Ramos (cell line): ENCODE results near the gene MIOX.
"Not testable (repeated sequence)": the region's sequence is repeated elsewhere in the genome, so short reads cannot be mapped to it uniquely, and the experiment has no call there.

Source experiments
- in situ Hi-C: fragments of 300-500 bp; cut with MboI; formaldehyde crosslinking; loops from one replicate; pipeline ENCODE4 v1.14.3; 2022; ENCODE audit warnings: low sequenced_read_pairs; ENCODE audit not compliant: unreplicated experiment

The MIOX gene

DNA sequence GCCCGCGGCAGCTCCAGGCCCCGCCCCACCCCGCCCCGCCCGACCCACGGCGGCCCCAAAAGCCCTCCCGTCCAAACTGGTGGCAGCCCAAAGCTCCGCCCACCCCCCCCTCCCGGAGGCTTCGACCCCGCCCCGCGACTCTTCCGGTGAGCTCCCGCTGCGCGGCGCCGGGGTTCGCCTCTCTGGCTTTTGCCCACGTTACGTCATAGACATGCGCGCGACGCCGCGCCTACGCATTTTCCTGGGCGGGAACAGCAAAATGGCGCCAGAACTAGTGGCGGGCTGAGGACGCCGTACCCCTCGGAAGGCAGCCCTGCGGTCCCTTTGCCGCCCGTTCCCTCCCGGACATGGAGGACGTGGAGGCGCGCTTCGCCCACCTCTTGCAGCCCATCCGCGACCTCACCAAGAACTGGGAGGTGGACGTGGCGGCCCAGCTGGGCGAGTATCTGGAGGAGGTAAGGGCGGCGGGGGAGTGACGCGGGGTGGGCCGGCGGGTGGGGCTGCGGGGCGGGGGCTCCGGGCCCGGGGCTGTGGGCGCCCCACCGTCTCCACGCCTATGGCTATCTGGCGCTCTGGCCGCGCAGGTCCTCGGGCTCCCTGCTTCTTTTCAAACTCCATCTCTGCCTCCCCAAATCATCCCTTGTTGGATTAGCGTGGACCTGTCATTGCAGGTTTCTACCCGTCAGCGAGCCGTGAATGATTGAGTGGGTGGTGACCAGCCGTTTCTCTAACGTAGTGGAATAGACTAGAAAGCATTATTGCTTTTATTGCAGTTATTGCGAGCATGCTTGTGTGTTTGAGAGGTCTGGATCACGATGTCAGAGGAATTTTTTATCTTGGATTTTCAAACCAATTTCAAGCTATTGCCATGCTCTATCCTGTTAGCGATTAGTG lies 21.6 kb downstream of the MIOX start, which contains the start of gene NCAPH2:
Gene NCAPH2, plus strand, starts transcription at position 234 of the 894 bp plus-strand sequence. Its CDS starts 114 bp downstream, at position 348.
- in situ Hi-C loops = no loop called here

DNA sequence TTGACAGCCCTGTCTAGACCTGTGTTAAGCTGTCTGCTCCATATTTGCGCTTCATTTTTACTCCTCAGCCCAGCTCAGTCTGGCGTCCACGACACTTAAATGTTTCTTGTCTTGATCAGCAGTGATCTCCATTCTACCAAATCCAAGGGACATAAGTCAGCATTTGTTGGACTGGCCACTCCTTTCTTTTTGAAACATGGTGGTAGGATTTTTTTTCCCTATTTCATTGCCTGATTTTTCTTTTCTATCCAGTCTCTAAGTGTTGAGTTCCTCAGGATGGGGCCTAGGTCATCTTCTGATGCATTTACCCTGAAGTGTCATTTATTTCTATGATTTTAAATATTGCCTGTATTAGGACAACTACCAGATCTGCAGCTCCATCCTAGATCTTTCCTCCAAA lies 22.2 kb downstream of the MIOX start:
- in situ Hi-C loops = no loop called here

DNA sequence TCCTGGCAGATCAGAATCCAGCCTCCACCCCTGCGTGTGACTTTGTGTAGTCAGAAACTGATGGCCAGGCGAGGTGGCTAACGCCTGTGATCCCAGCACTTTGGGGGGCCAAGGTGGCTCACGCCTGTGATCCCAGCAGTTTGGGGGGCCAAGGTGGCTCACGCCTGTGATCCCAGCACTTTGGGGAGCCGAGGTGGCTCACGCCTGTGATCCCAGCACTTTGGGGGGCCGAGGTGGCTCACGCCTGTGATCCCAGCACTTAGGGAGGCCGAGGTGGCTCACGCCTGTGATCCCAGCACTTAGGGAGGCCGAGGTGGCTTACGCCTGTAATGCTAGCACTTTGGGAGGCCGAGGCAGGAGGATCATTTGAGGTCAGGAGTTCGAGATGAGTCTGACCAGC lies 26.5 kb downstream of the MIOX start:
- in situ Hi-C loops = no loop called here

DNA sequence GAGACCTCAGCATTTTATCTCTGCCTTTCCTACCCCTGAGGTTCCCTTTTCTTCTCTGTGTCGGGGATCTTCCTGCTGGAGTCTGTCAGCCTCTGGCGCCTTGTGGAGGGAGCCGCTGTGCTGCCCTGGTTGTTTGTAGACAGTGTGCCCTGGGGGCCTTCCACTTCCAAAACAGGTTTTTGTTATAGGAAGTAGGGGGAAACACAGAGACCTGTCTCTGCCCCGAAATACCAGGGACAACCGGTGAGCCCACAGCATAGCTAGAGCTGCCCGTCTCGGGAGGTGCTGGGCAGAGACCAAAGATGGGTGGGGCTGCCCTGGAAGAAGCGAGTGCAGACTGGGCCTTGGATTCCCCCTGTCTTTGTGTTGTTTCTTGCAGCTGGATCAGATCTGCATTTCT lies 29.4 kb downstream of the MIOX start:
- in situ Hi-C loops = no loop called here

DNA sequence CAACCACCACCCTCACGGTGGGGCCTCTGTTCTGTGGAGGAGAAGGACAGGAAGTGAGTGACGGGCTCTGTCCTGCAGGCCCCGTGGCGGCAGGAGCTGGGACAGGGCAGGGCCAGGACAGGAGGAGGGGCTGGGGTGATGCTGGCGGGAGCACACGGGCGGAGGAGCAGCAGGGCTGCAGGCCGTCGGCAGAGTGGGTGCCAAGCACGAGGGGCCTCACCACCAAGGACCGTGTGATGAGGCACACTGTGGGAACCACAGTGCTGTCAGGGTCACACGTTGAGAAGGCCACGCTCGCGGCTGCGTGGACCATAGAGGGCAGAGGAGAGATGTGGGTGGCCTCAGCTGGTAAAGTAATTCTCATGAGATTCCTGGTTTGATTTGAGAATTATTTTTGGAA lies 30.2 kb downstream of the MIOX start:
- in situ Hi-C loops = no loop called here

- in situ Hi-C loops = no loop called here
These were observed 31.0 kb downstream of the MIOX start for GRCh38 chr22:50517495-50518260.

- in situ Hi-C loops = no loop called here
These were observed 31.9 kb downstream of the MIOX start for GRCh38 chr22:50518606-50519005.

GRCh38 chr22:50519151-50519550 lies 32.5 kb downstream of the MIOX start:
- in situ Hi-C loops = no loop called here

GRCh38 chr22:50520184-50520583 lies 33.5 kb downstream of the MIOX start:
- in situ Hi-C loops = not testable (repeated sequence)

GRCh38 chr22:50520826-50521453 lies 34.3 kb downstream of the MIOX start:
- in situ Hi-C loops = no loop called here

DNA sequence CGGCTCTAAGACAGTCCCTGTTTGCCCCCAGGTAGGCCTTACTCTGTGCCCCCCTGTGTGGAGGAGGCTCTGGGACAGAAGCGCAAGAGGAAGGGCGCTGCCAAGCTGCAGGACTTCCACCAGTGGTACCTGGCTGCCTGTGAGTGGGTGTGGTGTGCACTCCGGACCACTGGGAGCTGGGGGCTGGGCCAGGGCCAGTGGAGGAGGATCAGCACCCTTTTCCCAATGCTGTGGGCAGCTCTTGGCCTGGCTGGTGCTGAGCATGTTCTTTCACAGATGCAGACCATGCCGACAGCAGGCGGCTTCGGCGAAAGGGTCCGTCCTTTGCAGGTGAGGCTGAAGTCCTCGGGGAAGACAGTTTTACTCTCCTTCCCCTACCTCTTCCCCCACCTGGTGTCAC lies 35.1 kb downstream of the MIOX start:
- in situ Hi-C loops = no loop called here

- in situ Hi-C loops = no loop called here
These were observed 35.6 kb downstream of the MIOX start for GRCh38 chr22:50522208-50522805.

DNA sequence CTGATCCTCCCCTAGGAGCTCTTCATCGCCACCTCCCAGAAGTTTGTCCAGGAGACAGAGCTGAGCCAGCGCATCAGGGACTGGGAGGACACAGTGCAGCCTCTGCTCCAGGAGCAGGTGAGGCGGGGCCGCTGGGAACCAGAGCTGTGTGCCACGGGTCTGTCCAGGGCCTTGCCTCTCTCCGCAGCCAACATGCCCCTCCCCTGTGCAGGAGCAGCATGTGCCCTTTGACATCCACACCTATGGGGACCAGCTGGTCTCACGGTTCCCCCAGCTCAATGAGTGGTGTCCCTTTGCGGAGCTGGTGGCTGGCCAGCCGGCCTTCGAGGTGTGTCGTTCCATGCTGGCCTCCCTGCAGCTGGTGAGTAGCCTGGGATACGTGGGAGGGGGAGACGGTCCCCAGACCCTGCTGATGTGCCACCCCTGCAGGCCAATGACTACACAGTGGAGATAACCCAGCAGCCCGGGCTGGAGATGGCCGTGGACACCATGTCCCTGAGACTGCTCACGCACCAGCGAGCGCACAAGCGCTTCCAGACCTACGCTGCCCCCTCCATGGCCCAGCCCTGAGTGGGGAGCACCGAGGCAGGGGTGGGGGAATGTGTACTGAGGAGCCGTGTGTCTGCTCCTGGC lies 36.3 kb downstream of the MIOX start:
- in situ Hi-C loops = no loop called here

DNA sequence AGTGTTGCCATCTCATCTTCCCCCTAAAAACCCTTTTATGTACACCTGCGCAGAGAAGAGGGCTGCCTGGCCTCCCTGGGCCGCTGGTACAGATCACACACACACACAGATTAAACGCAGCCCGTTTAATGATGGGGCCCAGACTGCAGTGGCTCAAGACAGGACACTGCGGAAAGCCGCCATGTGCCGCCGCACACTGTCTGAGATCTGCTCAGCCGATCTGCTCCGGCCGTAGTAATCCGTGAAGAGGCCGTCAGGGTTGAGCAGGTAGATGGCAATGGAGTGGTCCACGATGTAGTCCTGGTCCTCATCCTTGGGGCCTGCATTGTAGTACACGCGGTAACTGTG lies 36.8 kb downstream of the MIOX start:
- in situ Hi-C loops = no loop called here

GRCh38 chr22:50523806-50524675 lies 37.4 kb downstream of the MIOX start:
- in situ Hi-C loops = no loop called here

DNA sequence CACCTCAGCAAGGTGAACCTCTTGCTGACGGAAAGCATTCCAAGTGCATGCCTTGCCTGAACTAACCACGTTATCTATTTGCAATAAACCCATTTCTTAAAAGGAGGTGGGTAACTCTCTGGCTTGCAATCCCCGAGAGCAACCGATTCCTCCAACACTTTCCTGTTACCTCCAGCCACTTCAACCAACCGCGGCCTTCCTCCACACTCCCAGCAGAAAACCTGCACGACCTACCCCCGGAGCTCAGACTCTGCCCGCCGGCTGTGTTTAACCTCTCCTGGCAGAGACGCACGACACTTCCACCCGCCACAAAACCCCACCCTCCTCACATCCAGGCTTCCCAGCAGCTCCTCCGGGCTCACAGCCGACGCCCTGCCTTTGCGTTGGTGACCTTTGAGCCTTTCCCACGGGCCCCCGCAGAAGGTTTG lies 38.0 kb downstream of the MIOX start:
- in situ Hi-C loops = no loop called here

GRCh38 chr22:50525104-50525857 lies 38.6 kb downstream of the MIOX start, which contains the start of gene SCO2:
Gene SCO2, minus strand, starts transcription at chr22:50525598. Its CDS starts 1,187 bp downstream, at chr22:50524411.
- in situ Hi-C loops = no loop called here

GRCh38 chr22:50525858-50526107 lies 39.1 kb downstream of the MIOX start:
- in situ Hi-C loops = no loop called here
